ENCODE measurements around the gene PDE9A.

The PDE9A gene

GRCh38 chr21:42756580-42757250, 103.3 kb downstream of the PDE9A start:
- DNase-seq (ENCODE audit: low read depth in 2 of 2) = no peak

GRCh38 chr21:42757422-42757821, 104.0 kb downstream of the PDE9A start:
- no peak for DNase-seq (ENCODE audit: low read depth in 2 of 2)

DNA sequence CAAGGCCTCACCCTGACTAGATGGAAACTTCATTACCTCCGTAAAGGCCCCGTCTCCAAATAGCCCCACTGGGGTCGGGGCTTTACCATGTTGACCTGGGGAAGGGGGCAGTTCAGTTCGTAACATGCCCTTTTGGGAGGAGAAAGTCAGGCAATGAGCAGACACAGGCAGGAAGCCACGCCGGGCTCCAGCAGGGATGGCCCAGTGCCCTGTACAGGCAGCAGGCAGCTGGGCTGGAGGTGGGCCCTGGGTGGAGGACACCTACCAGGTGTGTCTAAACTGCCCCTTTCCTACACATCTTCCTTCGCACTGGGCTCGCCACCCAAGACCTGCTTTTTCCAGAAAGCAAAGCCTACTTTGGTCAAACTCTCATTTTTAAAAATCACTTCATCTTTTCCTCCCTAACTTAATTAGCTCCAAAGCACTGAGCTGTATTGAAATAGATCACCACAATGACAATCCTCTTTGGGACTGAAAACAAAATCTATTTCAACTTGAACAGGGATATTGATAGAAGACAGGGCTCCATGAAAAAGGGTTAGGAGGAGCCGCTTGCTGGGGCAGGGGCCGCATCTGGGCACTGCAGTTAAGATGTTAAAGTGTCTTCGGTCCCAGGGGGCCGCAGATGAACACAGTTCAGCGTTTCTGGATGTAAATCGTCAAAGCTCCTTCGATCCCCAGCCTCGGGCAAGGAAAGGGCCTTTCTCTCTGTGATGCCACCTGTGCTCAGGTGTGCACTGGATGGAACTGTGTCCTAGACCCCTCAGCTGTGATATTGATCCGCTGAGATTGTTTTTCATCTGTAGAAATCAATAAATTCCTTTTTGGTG, 104.6 kb downstream of the PDE9A start:
- DNase-seq (ENCODE audit: low read depth in 2 of 2) = no peak

DNA sequence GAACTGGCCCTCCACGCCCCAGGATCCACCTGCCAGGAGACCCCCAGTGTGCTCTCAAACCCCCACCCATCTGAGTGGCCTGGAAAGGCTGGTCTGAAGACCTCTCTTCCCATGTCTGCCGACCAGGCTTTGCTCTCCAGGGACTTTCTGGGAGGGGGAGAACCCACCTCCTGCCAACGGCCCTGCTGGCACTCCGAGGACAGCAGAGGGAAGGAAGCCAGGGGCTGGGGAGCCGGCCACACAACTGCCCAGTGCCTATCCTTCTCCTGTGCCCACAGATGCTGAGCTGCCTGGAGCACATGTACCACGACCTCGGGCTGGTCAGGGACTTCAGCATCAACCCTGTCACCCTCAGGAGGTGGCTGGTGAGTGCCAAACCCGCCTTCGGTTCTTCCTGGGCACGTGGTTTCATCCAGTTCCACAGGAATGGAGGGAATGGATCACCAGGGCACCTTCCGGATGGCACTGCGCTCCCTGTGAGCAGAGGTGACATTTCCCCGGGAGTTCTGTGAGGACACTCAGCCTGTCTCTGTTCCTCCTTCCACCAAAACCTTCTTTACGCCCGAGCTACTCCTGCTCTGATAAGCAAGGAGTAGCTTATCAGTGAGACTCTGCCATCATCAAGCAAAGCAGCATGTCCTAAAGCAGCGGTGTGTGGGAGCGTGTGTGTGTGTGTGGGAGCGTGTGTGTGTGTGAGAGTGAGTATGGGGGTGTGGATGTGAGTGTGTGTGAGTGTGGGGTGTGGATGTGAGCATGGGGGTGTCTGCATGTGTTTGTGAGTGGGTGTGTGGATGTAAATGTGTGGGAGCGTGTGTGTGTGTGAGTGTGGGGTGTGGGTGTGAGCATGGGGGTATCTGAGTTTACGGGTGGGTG, 105.5 kb downstream of the PDE9A start:
- no peak for DNase-seq (ENCODE audit: low read depth in 2 of 2)

- no peak for DNase-seq (ENCODE audit: low read depth in 2 of 2)
These were observed 106.1 kb downstream of the PDE9A start for GRCh38 chr21:42759594-42759927.

- no peak for DNase-seq (ENCODE audit: low read depth in 2 of 2)
These were observed 107.0 kb downstream of the PDE9A start for GRCh38 chr21:42760361-42760950.

DNA sequence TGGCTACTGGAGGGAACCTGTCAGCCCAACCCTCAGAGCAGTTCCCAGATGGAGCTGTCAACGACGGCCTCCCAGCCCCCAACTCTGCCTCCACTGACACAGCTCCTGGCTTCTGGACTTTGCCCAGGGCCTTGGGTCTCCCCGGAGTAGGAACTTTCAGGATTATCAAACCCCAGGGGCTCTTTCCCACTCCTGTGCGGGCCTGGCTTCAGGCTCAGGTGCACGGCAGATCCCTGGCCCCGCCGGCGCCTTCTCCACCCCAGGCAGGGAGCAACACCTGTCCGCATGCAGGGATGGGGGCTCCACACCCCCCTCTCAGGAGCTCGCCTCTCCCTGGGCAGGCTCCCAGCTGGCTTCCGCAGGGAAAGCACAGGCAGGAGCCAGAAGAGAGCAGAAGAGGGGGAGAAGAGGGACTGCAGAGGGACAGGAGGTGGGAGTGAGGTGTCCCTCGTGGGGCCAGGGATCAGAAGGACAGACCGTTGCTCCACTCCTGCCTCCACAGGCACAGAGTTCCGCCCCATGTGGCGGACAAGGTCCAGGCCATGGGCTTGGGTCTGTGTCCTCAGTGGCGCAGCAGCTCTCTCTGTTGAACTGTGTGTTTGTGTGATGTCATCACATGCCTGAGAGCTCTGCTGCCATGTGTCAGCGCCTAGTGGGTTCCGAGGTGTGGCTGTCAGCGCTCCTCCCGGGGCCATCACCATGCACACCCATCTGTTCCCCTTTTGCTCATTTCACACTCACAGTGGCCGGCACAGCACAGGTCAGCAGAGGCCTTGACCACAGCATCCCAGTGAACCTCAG, 107.7 kb downstream of the PDE9A start:
- DNase-seq (ENCODE audit: low read depth in 2 of 2) = no peak

- no peak for DNase-seq (ENCODE audit: low read depth in 2 of 2)
These were observed 108.4 kb downstream of the PDE9A start for GRCh38 chr21:42761776-42762335.

GRCh38 chr21:42763581-42764442, 110.4 kb downstream of the PDE9A start:
- DNase-seq (ENCODE audit: low read depth in 2 of 2) = no peak

DNA sequence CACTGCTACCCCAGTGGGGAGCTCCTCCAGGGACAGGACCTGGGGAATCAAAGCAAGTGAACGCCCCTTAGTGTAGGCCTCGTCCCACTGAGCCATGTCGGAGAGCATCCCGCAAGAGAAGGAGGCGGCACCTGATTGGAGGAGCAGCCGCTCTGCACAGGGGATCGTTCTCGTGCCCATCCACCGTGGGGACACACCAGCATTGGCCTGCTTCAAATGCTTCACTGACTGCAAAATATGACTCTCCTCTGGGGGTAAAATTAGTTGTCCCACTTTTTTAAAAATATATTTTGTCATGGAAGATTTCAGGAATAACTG, 111.0 kb downstream of the PDE9A start:
- no peak for DNase-seq (ENCODE audit: low read depth in 2 of 2)

DNA sequence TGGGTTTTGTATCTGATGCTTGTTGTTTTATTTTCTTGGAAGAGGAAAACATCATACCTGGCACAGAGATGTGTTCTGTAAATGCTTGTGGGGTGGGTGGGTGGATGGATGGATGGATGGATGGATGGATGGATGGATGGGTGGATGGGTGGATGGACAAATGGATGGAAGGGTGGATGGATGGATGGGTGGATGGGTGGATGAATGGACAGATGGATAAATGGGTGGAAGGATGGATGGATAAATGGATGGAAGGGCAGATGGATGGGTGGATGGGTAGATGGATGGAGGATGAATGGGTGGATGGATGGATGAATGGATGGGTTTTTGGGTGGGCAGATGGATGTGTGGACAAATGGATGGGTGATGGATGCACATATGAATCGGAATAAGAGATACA, 111.5 kb downstream of the PDE9A start:
- DNase-seq (ENCODE audit: low read depth in 2 of 2) = no peak

- no peak for DNase-seq (ENCODE audit: low read depth in 2 of 2)
These were observed 112.2 kb downstream of the PDE9A start for GRCh38 chr21:42765656-42766055.

DNA sequence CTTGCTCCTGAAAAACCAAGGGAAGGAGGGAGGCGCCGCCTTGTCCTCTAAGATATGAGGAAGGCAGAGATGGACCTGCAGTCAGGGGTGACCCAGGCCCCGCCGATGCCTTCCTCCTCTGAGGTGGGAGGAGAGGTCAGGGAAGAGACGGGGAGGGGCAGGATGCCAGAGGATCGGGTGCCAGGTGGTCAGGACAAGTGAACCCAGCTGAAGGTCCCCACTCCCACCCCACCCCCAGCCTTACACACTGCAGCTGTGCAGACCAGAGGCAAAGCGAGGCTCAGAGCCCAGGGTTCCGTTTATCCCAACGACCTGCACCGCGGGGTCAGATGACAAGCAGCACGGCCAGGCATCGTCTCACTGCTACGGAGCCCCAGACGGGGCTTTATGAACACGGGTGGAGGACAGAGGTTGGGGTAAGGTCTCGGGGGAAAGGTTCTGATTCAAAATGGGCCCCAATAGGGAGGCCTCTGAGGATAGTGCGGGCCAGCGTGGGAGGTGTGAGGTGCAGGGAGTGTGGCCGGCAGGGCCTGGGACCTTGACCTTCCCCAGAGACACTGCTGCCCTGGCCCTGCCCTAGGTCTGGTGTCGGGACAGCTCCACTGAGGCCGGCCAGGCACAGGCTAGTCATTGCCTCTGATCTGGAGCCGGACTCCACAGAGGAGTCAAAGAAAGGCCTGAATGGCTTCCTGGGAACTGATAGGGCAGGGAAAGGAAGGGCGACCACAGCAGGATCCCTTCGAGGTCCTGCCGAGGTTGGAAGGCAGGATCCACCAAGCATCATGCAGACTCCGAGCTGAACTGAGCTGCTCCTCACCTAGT, 113.5 kb downstream of the PDE9A start:
- no peak for DNase-seq (ENCODE audit: low read depth in 2 of 2)

- DNase-seq (ENCODE audit: low read depth in 2 of 2) = no peak
These were observed 114.1 kb downstream of the PDE9A start for GRCh38 chr21:42767561-42767835.

- DNase-seq (ENCODE audit: low read depth in 2 of 2) = no peak
These were observed 115.1 kb downstream of the PDE9A start for GRCh38 chr21:42768324-42769121.

GRCh38 chr21:42769183-42769819, 115.9 kb downstream of the PDE9A start:
- no peak for DNase-seq (ENCODE audit: low read depth in 2 of 2)

- no peak for DNase-seq (ENCODE audit: low read depth in 2 of 2)
These were observed 116.6 kb downstream of the PDE9A start for GRCh38 chr21:42769820-42770716.

Data from stimulated activated CD4-positive, alpha-beta T cell treated with anti-CD3 and anti-CD28 coated beads, Interleukin-4, amount 100 ng/mL, for 48 hours (primary cell).